PC-3 (cell line): ENCODE results near the gene NEDD4L. TPM values are rescaled to one million over a fixed set of nuclear protein-coding genes. Genes with fewer than 3 reads are reported as not detected.

Source experiments
- ATAC-seq: fragments of 200-7000 bp; cut with Tn5 transposase; 2 replicates; pipeline ENCODE4 v1.9.1; 2020; ENCODE audit warnings: mild to moderate bottlenecking, moderate library complexity
- BruUV-seq: library from RNA; stranded (reverse); fragments of 400-500 nt; replicated peaks from 2 replicates; lab custom pipeline; 2021; lab: Mats Ljungman, UMichigan
- CTCF ChIA-PET: fragments of 300-600 bp; sonication (Branson Sonifier 250); formaldehyde crosslinking; loops from one replicate; lab custom pipeline; 2022; ENCODE audit warnings: antibody characterized with exemption; lab: Charles Lee
- POLR2A ChIA-PET: fragments of 300-600 bp; sonication (Branson Sonifier 250); formaldehyde crosslinking; loops from one replicate; lab custom pipeline; 2022; ENCODE audit warnings: antibody characterized with exemption; ENCODE audit not compliant: unreplicated experiment; lab: Charles Lee
- DNase-seq: peaks from one replicate; pipeline ENCODE4 v3.0.0-alpha.2; 2015
- H2AFZ ChIP-seq: fragments of 300-600 bp; sonication (generic); 2 replicates; pipeline ENCODE4 v1.6.0; 2016; ENCODE audit warnings: antibody characterized with exemption, low read length
- H3F3A ChIP-seq: fragments of 300-600 bp; sonication (generic); one replicate; pipeline ENCODE4 v1.6.0; 2017; ENCODE audit warnings: antibody characterized with exemption, low read length, control low read depth, mild to moderate bottlenecking; ENCODE audit not compliant: unreplicated experiment
- H3K27ac ChIP-seq: fragments of 300-600 bp; sonication (generic); 2 replicates; pipeline ENCODE4 v1.5.1; 2016; ENCODE audit warnings: mild to moderate bottlenecking, low read length
- H3K27me3 ChIP-seq: fragments of 300-600 bp; sonication (generic); 2 replicates; pipeline ENCODE4 v1.6.1; 2016; ENCODE audit warnings: low read length, mixed read lengths
- H3K36me3 ChIP-seq: fragments of 300-600 bp; sonication (generic); 2 replicates; pipeline ENCODE4 v1.6.1; 2016; ENCODE audit warnings: low read depth, mixed run types, low read length, mixed read lengths
- H3K4me1 ChIP-seq: fragments of 300-600 bp; sonication (generic); 2 replicates; pipeline ENCODE4 v1.5.1; 2016; ENCODE audit warnings: low read length; ENCODE audit not compliant: insufficient read depth
- H3K4me2 ChIP-seq: fragments of 300-600 bp; sonication (generic); 2 replicates; pipeline ENCODE4 v1.6.0; 2016; ENCODE audit warnings: low read length
- H3K4me3 ChIP-seq: fragments of 300-600 bp; sonication (generic); 2 replicates; pipeline ENCODE4 v1.5.1; 2016; ENCODE audit warnings: mild to moderate bottlenecking, low read length, mixed read lengths
- H3K79me2 ChIP-seq: fragments of 300-600 bp; sonication (generic); 2 replicates; pipeline ENCODE4 v1.6.1; 2017; ENCODE audit warnings: low read length, mixed read lengths
- H3K9ac ChIP-seq: fragments of 300-600 bp; sonication (generic); 2 replicates; pipeline ENCODE4 v1.6.0; 2016; ENCODE audit warnings: mild to moderate bottlenecking, low read length
- H3K9me2 ChIP-seq: fragments of 300-600 bp; sonication (generic); replicated peaks from 2 replicates; pipeline ENCODE4 v1.6.1; 2016; ENCODE audit warnings: mixed run types, low read length, mixed read lengths
- H3K9me3 ChIP-seq: fragments of 300-600 bp; sonication (generic); 2 replicates; pipeline ENCODE4 v1.6.1; 2016; ENCODE audit warnings: low read length, mixed read lengths
- H4K20me1 ChIP-seq: fragments of 300-600 bp; sonication (generic); 2 replicates; pipeline ENCODE4 v1.6.1; 2016; ENCODE audit warnings: low read length, mixed read lengths
- EZH2 ChIP-seq: fragments of 300-600 bp; sonication (generic); IDR thresholded peaks from one replicate; pipeline ENCODE4 v1.6.1; 2017; ENCODE audit warnings: antibody characterized with exemption, mild to moderate bottlenecking, low read length; ENCODE audit not compliant: unreplicated experiment
- EZH2phosphoT487 ChIP-seq: fragments of 300-600 bp; sonication (generic); IDR thresholded peaks from 2 replicates; pipeline ENCODE4 v1.6.1; 2018; ENCODE audit warnings: mild to moderate bottlenecking, antibody characterized with exemption, low read length, borderline replicate concordance
- intact Hi-C: fragments of 100-400 bp; cut with micrococcal nuclease; formaldehyde crosslinking; loops from 2 replicates; pipeline ENCODE4 v1.9.0; 2023
- total RNA-seq: library from RNA; depleted of rRNA; stranded (reverse); fragments of >200 nt; gene quantifications from 2 replicates; pipeline ENCODE4 v1.2.3, GENCODE V29; 2014
- TF ChIP-seq, protein P1 (sequence below): fragments of 300-600 bp; sonication (generic); conservative IDR thresholded peaks from 2 replicates; pipeline ENCODE4 v1.5.1; 2017; ENCODE audit warnings: antibody characterized with exemption, low read depth, mild to moderate bottlenecking, low read length

The NEDD4L gene
- total RNA-seq, 1 experiment from 2014 or later, result 105 TPM

DNA sequence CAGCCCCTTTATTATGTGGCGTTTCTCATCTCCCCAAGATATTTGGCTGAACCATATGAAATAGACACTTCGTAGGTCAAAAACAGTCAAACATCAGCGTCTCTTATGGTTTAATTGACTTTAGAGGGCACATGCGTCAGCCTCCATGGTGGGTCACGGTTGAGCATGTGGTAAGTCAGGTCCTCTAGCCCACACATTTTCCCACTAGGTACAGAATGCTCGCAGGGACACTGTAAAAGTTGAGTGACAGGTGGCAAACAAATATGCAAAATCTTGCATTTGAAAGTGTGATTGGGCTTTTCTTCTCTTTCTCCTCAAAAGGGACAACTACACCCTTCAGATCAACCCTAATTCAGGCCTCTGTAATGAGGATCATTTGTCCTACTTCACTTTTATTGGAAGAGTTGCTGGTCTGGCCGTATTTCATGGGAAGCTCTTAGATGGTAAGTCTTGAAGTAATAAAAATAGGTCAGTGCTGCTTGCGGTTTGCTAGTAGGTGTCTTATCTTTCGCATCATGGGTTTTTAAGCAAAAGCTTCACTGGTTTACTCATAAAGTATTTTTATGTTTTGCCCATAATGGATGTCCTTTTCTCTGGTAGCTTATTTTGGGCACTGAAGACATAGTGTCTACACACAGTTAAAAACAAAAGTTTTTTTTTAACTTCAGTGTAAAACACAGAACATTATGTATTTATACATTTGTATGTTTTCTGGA is 323.6 kb downstream of the NEDD4L start:
- CTCF ChIA-PET, result no interaction called here
- Histone ChIP-seq H4K20me1 (no peaks in the 10 kb centered on the region), H3K27ac (no peak overlapping the region), H3K9ac (no peak overlapping the region), H2AFZ (no peak overlapping the region), H3K4me2 (no peak overlapping the region), H3K9me2 (no peaks in the 10 kb centered on the region), H3K79me2 (no peaks in the 10 kb centered on the region), H3K27me3 (no peaks in the 10 kb centered on the region), H3F3A (peaks cover 5% of the 10 kb centered on the region), H3K36me3 (peaks cover 40% of the 10 kb centered on the region), H3K4me3 (no peak overlapping the region), H3K4me1 (peaks cover 31% of the 10 kb centered on the region), H3K9me3 (no peaks in the 10 kb centered on the region)
- no peak for DNase-seq
- no peak for ATAC-seq
- BruUV-seq, result no TSS peak
- TF ChIP-seq EZH2 (no peak), EZH2phosphoT487 (no peak)
- intact Hi-C loops, result no loop called here
- POLR2A ChIA-PET, result no interaction called here

DNA sequence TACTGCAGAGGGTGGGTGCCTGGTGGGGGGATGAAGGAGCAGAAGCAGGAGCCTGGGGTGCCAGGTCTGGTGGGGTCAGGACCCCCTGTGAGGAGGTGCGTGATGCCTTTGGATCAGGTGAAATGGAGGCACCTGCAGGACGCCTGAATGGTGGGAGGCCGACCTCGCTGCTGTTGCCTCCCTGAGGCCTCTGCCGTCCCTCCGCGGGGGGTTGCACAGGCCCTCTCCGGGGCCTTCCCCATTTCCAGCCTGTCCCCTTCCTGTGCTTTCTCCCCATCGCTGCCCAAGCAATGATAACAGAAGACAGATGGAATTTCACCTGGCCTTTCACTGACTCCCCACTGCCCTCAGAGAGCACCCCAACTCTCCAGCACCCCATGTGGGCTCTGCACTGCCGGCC is 325.6 kb downstream of the NEDD4L start:
- DNase-seq, result no peak
- no peaks in the 10 kb centered on the region for H4K20me1 ChIP-seq
- no TSS peak for BruUV-seq
- TF ChIP-seq EZH2, result no peak
- TF ChIP-seq, protein P1, sequence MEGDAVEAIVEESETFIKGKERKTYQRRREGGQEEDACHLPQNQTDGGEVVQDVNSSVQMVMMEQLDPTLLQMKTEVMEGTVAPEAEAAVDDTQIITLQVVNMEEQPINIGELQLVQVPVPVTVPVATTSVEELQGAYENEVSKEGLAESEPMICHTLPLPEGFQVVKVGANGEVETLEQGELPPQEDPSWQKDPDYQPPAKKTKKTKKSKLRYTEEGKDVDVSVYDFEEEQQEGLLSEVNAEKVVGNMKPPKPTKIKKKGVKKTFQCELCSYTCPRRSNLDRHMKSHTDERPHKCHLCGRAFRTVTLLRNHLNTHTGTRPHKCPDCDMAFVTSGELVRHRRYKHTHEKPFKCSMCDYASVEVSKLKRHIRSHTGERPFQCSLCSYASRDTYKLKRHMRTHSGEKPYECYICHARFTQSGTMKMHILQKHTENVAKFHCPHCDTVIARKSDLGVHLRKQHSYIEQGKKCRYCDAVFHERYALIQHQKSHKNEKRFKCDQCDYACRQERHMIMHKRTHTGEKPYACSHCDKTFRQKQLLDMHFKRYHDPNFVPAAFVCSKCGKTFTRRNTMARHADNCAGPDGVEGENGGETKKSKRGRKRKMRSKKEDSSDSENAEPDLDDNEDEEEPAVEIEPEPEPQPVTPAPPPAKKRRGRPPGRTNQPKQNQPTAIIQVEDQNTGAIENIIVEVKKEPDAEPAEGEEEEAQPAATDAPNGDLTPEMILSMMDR, result no peak
- TF ChIP-seq EZH2phosphoT487, result no peak
- no peak overlapping the region for H2AFZ ChIP-seq
- ChIA-PET POLR2A (no interaction called here), CTCF (no interaction called here)
- no peak for ATAC-seq
- no peaks in the 10 kb centered on the region for H3K27me3 ChIP-seq
- H3K79me2 ChIP-seq, result no peaks in the 10 kb centered on the region
- peaks cover 47% of the 10 kb centered on the region for H3K36me3 ChIP-seq
- no peak overlapping the region for H3K4me2 ChIP-seq
- no peaks in the 10 kb centered on the region for H3F3A ChIP-seq
- no peak overlapping the region for H3K27ac ChIP-seq
- H3K4me3 ChIP-seq, result no peak overlapping the region
- H3K9ac ChIP-seq, result no peak overlapping the region
- H3K4me1 ChIP-seq, result peaks cover 10% of the 10 kb centered on the region
- no peaks in the 10 kb centered on the region for H3K9me3 ChIP-seq
- no peaks in the 10 kb centered on the region for H3K9me2 ChIP-seq
- intact Hi-C loops, result no loop called here

DNA sequence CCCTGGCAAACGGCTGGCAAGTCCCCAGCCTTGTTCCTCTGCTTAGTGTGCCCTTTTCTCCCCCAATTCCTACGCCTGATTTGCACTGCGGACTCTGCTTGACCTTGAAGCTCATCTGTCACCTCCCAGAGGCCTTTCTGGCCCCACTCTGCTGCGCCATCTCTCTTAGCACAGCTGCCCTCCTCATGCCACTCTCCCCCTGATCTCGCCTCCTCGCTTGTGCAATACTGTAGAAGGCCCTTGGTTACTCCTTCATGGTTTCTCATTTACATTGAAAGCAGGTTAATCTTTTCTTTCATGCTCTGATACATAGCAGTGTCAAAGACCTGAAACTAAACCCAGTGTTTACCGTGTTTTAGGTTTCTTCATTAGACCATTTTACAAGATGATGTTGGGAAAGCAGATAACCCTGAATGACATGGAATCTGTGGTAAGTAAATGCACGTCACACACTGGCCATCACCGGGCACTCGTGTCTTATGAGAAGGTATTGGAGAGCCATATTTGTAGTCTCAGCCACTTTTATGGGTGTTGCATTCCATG is 326.1 kb downstream of the NEDD4L start:
- Histone ChIP-seq H3K27ac (no peak overlapping the region), H3K9me3 (no peaks in the 10 kb centered on the region), H3K79me2 (no peaks in the 10 kb centered on the region), H3K9me2 (no peaks in the 10 kb centered on the region), H3K4me3 (no peak overlapping the region), H3K27me3 (no peaks in the 10 kb centered on the region), H3K4me2 (no peak overlapping the region), H3F3A (no peaks in the 10 kb centered on the region), H3K9ac (no peak overlapping the region), H3K36me3 (peaks cover 43% of the 10 kb centered on the region), H3K4me1 (peaks cover 5% of the 10 kb centered on the region), H4K20me1 (no peaks in the 10 kb centered on the region), H2AFZ (no peak overlapping the region)
- intact Hi-C loops, result no loop called here
- ATAC-seq (no peak), DNase-seq (no peak)
- ChIA-PET POLR2A (no interaction called here), CTCF (no interaction called here)
- TF ChIP-seq EZH2 (no peak), EZH2phosphoT487 (no peak)
- TF ChIP-seq, protein P1, result no peak
- no TSS peak for BruUV-seq
